Hepatocyte (in vitro differentiated cells): ENCODE results near the gene RNF111. TPM values are rescaled to one million over a fixed set of nuclear protein-coding genes. Genes with fewer than 3 reads are reported as not detected.

ENCODE experiments used
- DNase-seq: peaks from one replicate; pipeline ENCODE4 v3.0.0-alpha.2; 2016; ENCODE audit warnings: low spot score
- H2AFZ ChIP-seq: fragments of 200-600 bp; sonication (generic); 2 replicates; pipeline ENCODE4 v1.6.0; 2016; ENCODE audit warnings: antibody characterized with exemption, mild to moderate bottlenecking
- H3K27ac ChIP-seq: fragments of 200-600 bp; sonication (generic); 2 replicates; pipeline ENCODE4 v1.5.1; 2016; ENCODE audit warnings: mild to moderate bottlenecking
- H3K27me3 ChIP-seq: fragments of 200-600 bp; sonication (generic); 2 replicates; pipeline ENCODE4 v1.6.1; 2016
- H3K36me3 ChIP-seq: fragments of 200-600 bp; sonication (generic); replicated peaks from 2 replicates; pipeline ENCODE4 v1.5.1; 2016; ENCODE audit warnings: low read depth; ENCODE audit not compliant: insufficient read depth
- H3K4me1 ChIP-seq: fragments of 200-600 bp; sonication (generic); 2 replicates; pipeline ENCODE4 v1.5.1; 2016; ENCODE audit warnings: mild to moderate bottlenecking, moderate library complexity; ENCODE audit not compliant: insufficient read depth
- H3K4me2 ChIP-seq: fragments of 200-600 bp; sonication (generic); 2 replicates; pipeline ENCODE4 v1.6.0; 2016
- H3K4me3 ChIP-seq: fragments of 200-600 bp; sonication (generic); 2 replicates; pipeline ENCODE4 v1.5.1; 2016; ENCODE audit warnings: mild to moderate bottlenecking
- H3K79me2 ChIP-seq: fragments of 200-600 bp; sonication (generic); 2 replicates; pipeline ENCODE4 v1.6.0; 2017; ENCODE audit warnings: mild to moderate bottlenecking
- H3K9me2 ChIP-seq: fragments of 200-600 bp; sonication (generic); replicated peaks from 2 replicates; pipeline ENCODE4 v1.6.0; 2017; ENCODE audit warnings: mild to moderate bottlenecking; ENCODE audit not compliant: insufficient read depth
- H3K9me3 ChIP-seq: fragments of 200-600 bp; sonication (generic); 2 replicates; pipeline ENCODE4 v1.5.1; 2016; ENCODE audit warnings: low read depth, mild to moderate bottlenecking
- H4K20me1 ChIP-seq: fragments of 200-600 bp; sonication (generic); 2 replicates; pipeline ENCODE4 v1.6.0; 2016; ENCODE audit warnings: mild to moderate bottlenecking; ENCODE audit not compliant: insufficient read depth, poor library complexity, severe bottlenecking
- CTCF ChIP-seq: fragments of 200-600 bp; sonication (generic); IDR thresholded peaks from 2 replicates; pipeline ENCODE4 v1.5.1; 2016; ENCODE audit warnings: antibody characterized with exemption, mild to moderate bottlenecking; ENCODE audit not compliant: poor library complexity
- EZH2 ChIP-seq: fragments of 200-600 bp; sonication (generic); IDR thresholded peaks from 2 replicates; pipeline ENCODE4 v1.6.1; 2016; ENCODE audit warnings: antibody characterized with exemption, mild to moderate bottlenecking, borderline replicate concordance
- EZH2phosphoT487 ChIP-seq: fragments of 200-600 bp; sonication (generic); IDR thresholded peaks from one replicate; pipeline ENCODE4 v1.6.1; 2018; ENCODE audit warnings: antibody characterized with exemption, mild to moderate bottlenecking, low read depth, moderate library complexity; ENCODE audit not compliant: unreplicated experiment, severe bottlenecking
- WGBS: methylation state at CpG from one replicate; pipeline ENCODE4 v1.1.6; 2016; ENCODE audit warnings: low lambda C conversion rate; ENCODE audit errors: missing lambda C conversion rate; 5-methylcytosine and 5-hydroxymethylcytosine counted together
- polyA plus RNA-seq: library from polyadenylated mRNA; unstranded; fragments of >200 nt; fragmentation: Nextera tagmentation; extraction: Ambion mirVana; gene quantifications from 2 replicates; pipeline ENCODE4 v1.2.1, GENCODE V29; 2016
- total RNA-seq: library from RNA; depleted of rRNA; stranded (reverse); fragments of >200 nt; gene quantifications from 2 replicates; pipeline ENCODE4 v1.2.3, GENCODE V29; 2014

RNF111 gene
- total and polyA plus RNA-seq, 2 experiments from 2014 or later: 11.3 to 22.1 TPM

DNA sequence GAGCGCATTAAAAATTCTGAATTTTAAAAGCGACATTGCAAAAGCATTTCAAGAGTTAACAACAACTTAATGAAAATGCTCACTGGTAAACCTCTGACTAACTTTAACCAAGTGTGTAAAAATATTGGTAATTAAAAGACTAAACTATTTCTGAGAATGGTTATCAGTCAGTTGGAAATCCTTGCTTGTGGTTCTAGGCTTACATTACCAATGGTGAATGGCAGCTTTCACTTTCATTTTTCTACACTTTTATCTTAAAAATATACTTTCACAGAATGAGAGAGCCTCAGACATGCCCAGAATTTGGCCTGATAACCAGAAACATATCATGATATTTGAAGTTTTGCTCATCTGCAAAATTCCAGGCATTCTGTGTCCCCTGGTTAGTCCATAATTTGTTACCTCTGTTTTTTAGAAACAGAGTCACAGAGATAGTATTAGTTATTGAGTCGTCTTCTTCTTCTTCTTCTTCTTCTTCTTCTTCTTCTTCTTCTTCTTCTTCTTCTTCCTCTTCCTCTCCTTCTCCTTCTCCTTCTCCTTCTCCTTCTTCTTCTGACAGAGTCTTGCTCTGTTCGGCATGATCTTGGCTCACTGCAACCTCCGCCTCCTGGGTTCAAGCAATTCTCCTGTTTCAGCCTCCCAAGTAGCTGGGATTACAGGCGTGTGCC is 5.5 kb upstream of the RNF111 start:
- H2AFZ ChIP-seq: no peak overlapping the region
- no peak overlapping the region for H3K4me3 ChIP-seq
- WGBS: 89% methylated on average over 5 of the region's 6 CpGs
- no peak overlapping the region for H3K4me2 ChIP-seq
- DNase-seq: no peak
- H3K27me3 ChIP-seq: no peaks in the 10 kb centered on the region
- H3K27ac ChIP-seq: no peak overlapping the region
- no peaks in the 10 kb centered on the region for H4K20me1 ChIP-seq
- H3K9me2 ChIP-seq: no peaks in the 10 kb centered on the region
- H3K36me3 ChIP-seq: no peaks in the 10 kb centered on the region
- no peaks in the 10 kb centered on the region for H3K9me3 ChIP-seq
- no peaks in the 10 kb centered on the region for H3K4me1 ChIP-seq
- no peaks in the 10 kb centered on the region for H3K79me2 ChIP-seq
- TF ChIP-seq EZH2: no peak
- no peak for TF ChIP-seq CTCF
- no peak for TF ChIP-seq EZH2phosphoT487

DNA sequence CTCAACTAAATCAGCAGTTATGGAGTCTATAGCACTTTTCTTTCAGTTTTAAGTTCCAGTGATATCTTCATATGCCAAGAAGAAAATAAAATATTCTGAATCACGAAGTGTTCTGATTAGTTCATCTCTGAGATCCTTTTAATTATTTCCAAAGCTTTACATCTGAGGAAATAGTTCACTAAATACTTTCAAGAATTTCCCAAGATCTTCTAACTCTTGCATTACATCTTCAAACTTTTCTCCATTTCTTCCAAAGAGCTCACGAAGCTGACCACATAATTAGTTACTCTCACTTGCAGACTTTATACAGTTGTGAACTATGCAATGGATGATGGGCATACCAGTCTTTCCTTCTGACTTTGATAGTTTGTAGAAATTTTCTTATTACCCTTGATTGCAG is 4.2 kb upstream of the RNF111 start:
- Histone ChIP-seq H3K4me2 (no peak overlapping the region), H3K4me3 (no peak overlapping the region), H3K4me1 (no peaks in the 10 kb centered on the region), H3K27ac (no peak overlapping the region), H3K36me3 (no peaks in the 10 kb centered on the region), H2AFZ (no peak overlapping the region), H4K20me1 (no peaks in the 10 kb centered on the region), H3K27me3 (no peaks in the 10 kb centered on the region), H3K9me2 (no peaks in the 10 kb centered on the region), H3K79me2 (peaks cover 3% of the 10 kb centered on the region), H3K9me3 (no peaks in the 10 kb centered on the region)
- TF ChIP-seq CTCF (no peak), EZH2 (no peak), EZH2phosphoT487 (no peak)
- no peak for DNase-seq
- 83% methylated on average over 2 of the region's 2 CpGs for WGBS

GRCh38 chr15:58985443-58985842 is 2.0 kb upstream of the RNF111 start:
- peak; percentile 13 for DNase-seq

More at GRCh38 chr15:58985443-58985842, 2.0 kb upstream of the RNF111 start:
- 58% methylated on average over 4 of the region's 4 CpGs for WGBS
- Histone ChIP-seq H3K4me2 (no peak overlapping the region), H3K4me3 (no peak overlapping the region), H3K27me3 (no peaks in the 10 kb centered on the region), H3K4me1 (peaks cover 9% of the 10 kb centered on the region), H3K79me2 (peaks cover 25% of the 10 kb centered on the region), H3K36me3 (no peaks in the 10 kb centered on the region), H3K9me2 (no peaks in the 10 kb centered on the region), H4K20me1 (peaks cover 21% of the 10 kb centered on the region), H3K27ac (no peak overlapping the region), H3K9me3 (no peaks in the 10 kb centered on the region), H2AFZ (no peak overlapping the region)
- TF ChIP-seq EZH2 (no peak), CTCF (no peak), EZH2phosphoT487 (no peak)
